Activated CD8-positive, alpha-beta memory T cell treated with anti-CD3 and anti-CD28 coated beads, Interleukin-2, amount 10 ng/mL, durations not matched to agents 7 days and 5 days (primary cell): ENCODE data around the gene RCSD1. TPM values are rescaled to one million over a fixed set of nuclear protein-coding genes. Genes with fewer than 3 reads are reported as not detected.

Experiments used
- ATAC-seq: fragments of 150-1000 bp; cut with Tn5 transposase; one replicate; pipeline ENCODE4 v1.10.0; 2021; ENCODE audit warnings: moderate library complexity
- CTCF ChIA-PET: fragments of 350-600 bp; sonication (Branson Sonifier 250); formaldehyde crosslinking; loops from one replicate; lab custom pipeline; 2021; ENCODE audit warnings: antibody characterized with exemption; lab: Charles Lee
- DNase-seq: peaks from one replicate; pipeline ENCODE4 v3.0.0-alpha.2; 2020
- H3K27ac Mint-ChIP-seq: one replicate; pipeline ENCODE4 v1.8.0; 2021; ENCODE audit warnings: mild to moderate bottlenecking, mixed read lengths
- H3K27me3 Mint-ChIP-seq: one replicate; pipeline ENCODE4 v1.8.0; 2021; ENCODE audit warnings: mixed read lengths
- H3K36me3 Mint-ChIP-seq: one replicate; pipeline ENCODE4 v1.8.0; 2021; ENCODE audit warnings: mild to moderate bottlenecking, mixed read lengths
- H3K4me1 Mint-ChIP-seq: one replicate; pipeline ENCODE4 v1.8.0; 2021; ENCODE audit warnings: mixed read lengths
- H3K4me3 Mint-ChIP-seq: one replicate; pipeline ENCODE4 v1.8.0; 2021; ENCODE audit warnings: mild to moderate bottlenecking, moderate library complexity, mixed read lengths
- H3K9me3 Mint-ChIP-seq: one replicate; pipeline ENCODE4 v1.8.0; 2022; ENCODE audit warnings: low read depth, mixed read lengths
- total RNA-seq, 2 experiments: library from RNA; stranded (reverse); gene quantifications; one replicate each; pipeline ENCODE4 v1.2.3, GENCODE V29; 2021

RCSD1 gene, protein sequence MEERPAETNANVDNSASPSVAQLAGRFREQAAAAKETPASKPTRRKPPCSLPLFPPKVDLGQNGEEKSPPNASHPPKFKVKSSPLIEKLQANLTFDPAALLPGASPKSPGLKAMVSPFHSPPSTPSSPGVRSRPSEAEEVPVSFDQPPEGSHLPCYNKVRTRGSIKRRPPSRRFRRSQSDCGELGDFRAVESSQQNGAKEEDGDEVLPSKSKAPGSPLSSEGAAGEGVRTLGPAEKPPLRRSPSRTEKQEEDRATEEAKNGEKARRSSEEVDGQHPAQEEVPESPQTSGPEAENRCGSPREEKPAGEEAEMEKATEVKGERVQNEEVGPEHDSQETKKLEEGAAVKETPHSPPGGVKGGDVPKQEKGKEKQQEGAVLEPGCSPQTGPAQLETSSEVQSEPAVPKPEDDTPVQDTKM
- total RNA-seq = 100 to 1,000 TPM; 121 to 129 TPM

GRCh38 chr1:167629681-167630567 is at the start of gene RCSD1:
TSS of gene RCSD1 (plus strand) at chr1:167630232. CDS start at chr1:167630424, 192 bp downstream.
- Mint-ChIP-seq H3K4me3 (peak within 1 kb of the TSS; percentile 83), H3K36me3 (peaks cover 47% of the 10 kb centered on the region), H3K27ac (peak within 1 kb of the TSS; percentile 98), H3K9me3 (peaks cover 8% of the 10 kb centered on the region), H3K4me1 (peaks cover 71% of the 10 kb centered on the region), H3K27me3 (no peaks in the 10 kb centered on the region)
- CTCF ChIA-PET = interaction anchor here (1.0 to 7.4 kb wide), 7 partner anchors 7 to 452 kb away, joined by 3 to 46 read pairs (median 8); no protein-coding TSS in a partner anchor
- peak; percentile 25 for ATAC-seq
- DNase-seq = peak; percentile 76

GRCh38 chr1:167582064-167582463 is 48.0 kb upstream of the RCSD1 start:
- H3K4me3 Mint-ChIP-seq = no peak overlapping the region
- no peaks in the 10 kb centered on the region for H3K4me1 Mint-ChIP-seq
- no peak for ATAC-seq
- no peak overlapping the region for H3K27ac Mint-ChIP-seq
- CTCF ChIA-PET = no interaction called here
- DNase-seq = no peak
- peaks cover 6% of the 10 kb centered on the region for H3K27me3 Mint-ChIP-seq
- no peaks in the 10 kb centered on the region for H3K36me3 Mint-ChIP-seq
- no peaks in the 10 kb centered on the region for H3K9me3 Mint-ChIP-seq

- Mint-ChIP-seq H3K27ac (no peak overlapping the region), H3K36me3 (no peaks in the 10 kb centered on the region), H3K4me3 (no peak overlapping the region), H3K4me1 (no peaks in the 10 kb centered on the region), H3K9me3 (no peaks in the 10 kb centered on the region), H3K27me3 (peaks cover 2% of the 10 kb centered on the region)
- ATAC-seq (no peak), DNase-seq (no peak)
- CTCF ChIA-PET = no interaction called here
Observed at GRCh38 chr1:167582722-167583121, 47.3 kb upstream of the RCSD1 start.

GRCh38 chr1:167584581-167584980 is 45.5 kb upstream of the RCSD1 start:
- H3K27me3 Mint-ChIP-seq = peaks cover 2% of the 10 kb centered on the region
- no peak overlapping the region for H3K27ac Mint-ChIP-seq
- H3K9me3 Mint-ChIP-seq = no peaks in the 10 kb centered on the region
- H3K36me3 Mint-ChIP-seq = no peaks in the 10 kb centered on the region
- ATAC-seq (no peak), DNase-seq (no peak)
- H3K4me1 Mint-ChIP-seq = no peaks in the 10 kb centered on the region
- H3K4me3 Mint-ChIP-seq = no peak overlapping the region
- CTCF ChIA-PET = interaction anchor here (2.4 kb wide), 1 partner anchor 103 kb away, joined by 8 read pairs; no protein-coding TSS in a partner anchor

DNA sequence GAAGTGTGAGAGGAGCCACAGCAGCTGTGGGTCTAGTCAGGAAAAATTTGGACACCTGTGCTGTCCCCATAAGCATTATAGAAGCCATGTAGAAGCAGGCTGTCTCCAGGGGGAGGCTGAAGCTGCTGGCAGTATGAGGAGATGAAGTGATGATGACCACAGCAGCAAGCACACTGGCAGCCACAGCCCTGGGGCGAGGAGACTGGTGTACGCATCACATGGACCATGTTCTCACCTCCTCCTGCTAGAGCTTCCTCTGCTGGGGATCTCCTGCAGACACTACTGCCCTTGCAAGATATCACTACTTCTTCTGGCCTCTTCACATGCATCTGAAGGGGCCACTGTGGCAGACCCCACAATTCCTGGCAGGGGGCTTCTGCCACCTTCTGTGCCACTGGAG is 42.7 kb upstream of the RCSD1 start:
- CTCF ChIA-PET = no interaction called here
- Mint-ChIP-seq H3K27me3 (peaks cover 2% of the 10 kb centered on the region), H3K4me1 (no peaks in the 10 kb centered on the region), H3K4me3 (no peak overlapping the region), H3K27ac (no peak overlapping the region), H3K36me3 (peaks cover under 1% of the 10 kb centered on the region), H3K9me3 (no peaks in the 10 kb centered on the region)
- DNase-seq (no peak), ATAC-seq (no peak)

GRCh38 chr1:167587872-167588271 is 42.2 kb upstream of the RCSD1 start:
- H3K27ac Mint-ChIP-seq = no peak overlapping the region
- ATAC-seq (no peak), DNase-seq (no peak)
- peaks cover 2% of the 10 kb centered on the region for H3K27me3 Mint-ChIP-seq
- no peaks in the 10 kb centered on the region for H3K9me3 Mint-ChIP-seq
- no peaks in the 10 kb centered on the region for H3K4me1 Mint-ChIP-seq
- H3K36me3 Mint-ChIP-seq = peaks cover 1% of the 10 kb centered on the region
- no peak overlapping the region for H3K4me3 Mint-ChIP-seq
- CTCF ChIA-PET = interaction anchor here (1.3 kb wide), 1 partner anchor 12 kb away, joined by 4 read pairs; no protein-coding TSS in a partner anchor

DNA sequence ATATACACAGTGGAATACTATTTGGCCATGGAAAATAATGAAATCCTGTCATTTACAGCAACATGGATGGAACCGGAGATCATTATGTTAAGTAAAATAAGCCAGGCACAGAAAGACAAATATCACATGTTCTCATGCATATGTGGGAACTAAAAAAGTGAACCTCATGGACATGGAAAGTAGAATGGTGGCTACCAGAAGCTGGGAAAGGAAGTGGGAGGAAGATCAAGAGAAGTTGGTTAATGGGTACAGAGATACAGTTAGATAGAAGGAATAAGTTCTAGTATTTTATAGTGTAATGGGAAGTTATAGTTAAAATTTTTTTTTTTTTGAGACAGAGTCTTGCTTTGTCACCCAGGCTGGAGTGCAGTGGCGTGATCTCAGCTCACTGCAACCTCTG is 41.7 kb upstream of the RCSD1 start:
- ATAC-seq (no peak), DNase-seq (no peak)
- Mint-ChIP-seq H3K27me3 (peaks cover 2% of the 10 kb centered on the region), H3K4me3 (no peak overlapping the region), H3K27ac (no peak overlapping the region), H3K36me3 (peaks cover 1% of the 10 kb centered on the region), H3K9me3 (no peaks in the 10 kb centered on the region), H3K4me1 (peaks cover 2% of the 10 kb centered on the region)
- CTCF ChIA-PET = interaction anchor here (1.1 to 1.3 kb wide), 2 partner anchors 12 to 49 kb away, joined by 3 to 4 read pairs; no protein-coding TSS in a partner anchor

- H3K9me3 Mint-ChIP-seq = no peaks in the 10 kb centered on the region
- peaks cover 1% of the 10 kb centered on the region for H3K36me3 Mint-ChIP-seq
- H3K4me3 Mint-ChIP-seq = no peak overlapping the region
- CTCF ChIA-PET = interaction anchor here (2.2 kb wide), 1 partner anchor 96 kb away, joined by 7 read pairs; no protein-coding TSS in a partner anchor
- ATAC-seq (no peak), DNase-seq (no peak)
- H3K27ac Mint-ChIP-seq = no peak overlapping the region
- peaks cover 2% of the 10 kb centered on the region for H3K27me3 Mint-ChIP-seq
- H3K4me1 Mint-ChIP-seq = peaks cover 5% of the 10 kb centered on the region
Observed at GRCh38 chr1:167592475-167592874, 37.6 kb upstream of the RCSD1 start.

DNA sequence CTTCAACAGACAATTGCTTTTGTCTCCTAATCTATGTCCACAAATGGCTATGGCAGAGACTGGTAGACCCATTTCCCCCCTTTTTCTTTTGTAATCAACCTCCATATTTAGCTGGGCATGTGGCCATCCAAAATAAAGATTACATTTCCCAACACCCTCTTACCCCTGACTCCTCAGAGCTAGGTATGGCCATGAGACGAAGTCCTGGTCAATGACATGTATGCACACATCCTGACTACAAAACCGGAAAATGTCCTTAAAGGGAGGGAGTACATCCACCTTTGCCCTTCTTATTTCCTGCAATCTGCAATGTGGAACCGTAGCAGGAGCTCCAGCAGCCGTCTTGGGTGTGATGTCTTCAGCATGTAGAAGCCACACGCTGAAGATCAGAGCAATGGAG is 36.2 kb upstream of the RCSD1 start:
- Mint-ChIP-seq H3K36me3 (peaks cover 1% of the 10 kb centered on the region), H3K4me3 (no peak overlapping the region), H3K9me3 (no peaks in the 10 kb centered on the region), H3K4me1 (peaks cover 5% of the 10 kb centered on the region), H3K27ac (no peak overlapping the region), H3K27me3 (no peaks in the 10 kb centered on the region)
- ATAC-seq (no peak), DNase-seq (no peak)
- CTCF ChIA-PET = interaction anchor here (2.2 kb wide), 1 partner anchor 94 kb away, joined by 7 read pairs; no protein-coding TSS in a partner anchor

DNA sequence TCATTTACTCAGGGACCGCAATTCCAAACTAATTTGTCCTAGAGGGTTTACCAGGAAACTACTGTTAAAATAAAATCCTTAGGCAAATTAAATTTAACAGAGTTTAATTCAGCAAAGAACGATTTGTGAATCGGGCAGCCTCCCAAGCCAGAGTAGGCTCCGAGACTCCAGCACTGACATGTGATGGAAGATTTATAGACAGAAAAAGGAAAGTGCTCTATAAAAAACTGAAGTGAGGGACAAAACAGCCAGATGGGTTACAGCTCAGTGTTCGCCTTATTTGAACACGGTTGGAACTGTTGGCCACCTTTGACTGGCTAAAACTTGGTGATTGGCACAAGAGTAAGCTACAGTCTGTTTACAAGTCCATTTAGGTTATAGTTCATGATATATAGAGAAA is 35.2 kb upstream of the RCSD1 start:
- Mint-ChIP-seq H3K27ac (no peak overlapping the region), H3K9me3 (no peaks in the 10 kb centered on the region), H3K36me3 (peaks cover 1% of the 10 kb centered on the region), H3K4me3 (no peak overlapping the region), H3K4me1 (peaks cover 9% of the 10 kb centered on the region), H3K27me3 (no peaks in the 10 kb centered on the region)
- CTCF ChIA-PET = interaction anchor here (0.9 to 1.0 kb wide), 2 partner anchors 42 to 491 kb away, joined by 3 to 4 read pairs; no protein-coding TSS in a partner anchor
- ATAC-seq (no peak), DNase-seq (no peak)

GRCh38 chr1:167599957-167600581 is 30.0 kb upstream of the RCSD1 start:
- H3K36me3 Mint-ChIP-seq = peaks cover 3% of the 10 kb centered on the region
- H3K4me3 Mint-ChIP-seq = peak overlapping the region; percentile 58
- peak overlapping the region; percentile 77 for H3K27ac Mint-ChIP-seq
- H3K27me3 Mint-ChIP-seq = no peaks in the 10 kb centered on the region
- DNase-seq = peak; percentile 63
- H3K4me1 Mint-ChIP-seq = peaks cover 38% of the 10 kb centered on the region
- no peaks in the 10 kb centered on the region for H3K9me3 Mint-ChIP-seq
- CTCF ChIA-PET = interaction anchor here (0.7 to 3.7 kb wide), 28 partner anchors 12 to 482 kb away, joined by 3 to 84 read pairs (median 4); no protein-coding TSS in a partner anchor
- peak; percentile 90 for ATAC-seq

- Mint-ChIP-seq H3K27me3 (no peaks in the 10 kb centered on the region), H3K27ac (peak overlapping the region; percentile 77), H3K36me3 (peaks cover 8% of the 10 kb centered on the region), H3K4me1 (peaks cover 38% of the 10 kb centered on the region), H3K4me3 (no peak overlapping the region), H3K9me3 (peaks cover 5% of the 10 kb centered on the region)
- CTCF ChIA-PET = interaction anchor here (0.7 to 3.7 kb wide), 17 partner anchors 8 to 481 kb away, joined by 3 to 84 read pairs (median 10); no protein-coding TSS in a partner anchor
- ATAC-seq (no peak), DNase-seq (no peak)
Observed at GRCh38 chr1:167601442-167602383, 28.3 kb upstream of the RCSD1 start.
